BLaER1 treated with 17β-estradiol and CSF1 and Interleukin-3, amounts not matched to agents 10 nM and 100 nM (cell line): Measurements from ENCODE around the gene LPP.

ENCODE experiments used
- H3K27ac ChIP-seq, 11 experiments: shearing (Covaris generic); formaldehyde crosslinking; 2 replicates each; pipeline ENCODE4 v1.8.1; 2022
- H3K27me3 ChIP-seq, 11 experiments: shearing (Covaris generic); formaldehyde crosslinking; 2 replicates each; pipeline ENCODE4 v1.8.1; 2022
- H3K36me3 ChIP-seq, 11 experiments: shearing (Covaris generic); formaldehyde crosslinking; 2 replicates each; pipeline ENCODE4 v1.8.1; 2022
- H3K4me1 ChIP-seq, 10 experiments: shearing (Covaris generic); formaldehyde crosslinking; 2 replicates each; pipeline ENCODE4 v1.8.1; 2022
- H3K4me2 ChIP-seq, 11 experiments: shearing (Covaris generic); formaldehyde crosslinking; 2 replicates each; pipeline ENCODE4 v1.8.1; 2022
- H3K4me3 ChIP-seq, 10 experiments: shearing (Covaris generic); formaldehyde crosslinking; 2 replicates each; pipeline ENCODE4 v1.8.1; 2022
- H3K9ac ChIP-seq, 11 experiments: shearing (Covaris generic); formaldehyde crosslinking; 2 replicates each; pipeline ENCODE4 v1.8.1; 2022
- H3K9me3 ChIP-seq, 11 experiments: shearing (Covaris generic); formaldehyde crosslinking; replicated peaks in 1 of 11; 2 replicates each; pipeline ENCODE4 v1.8.1; 2022
- H4K20me1 ChIP-seq, 11 experiments: shearing (Covaris generic); formaldehyde crosslinking; 2 replicates each; pipeline ENCODE4 v1.8.1; 2022
- Cebpa-rat ChIP-seq, 11 experiments: shearing (Covaris generic); IDR thresholded peaks; 2 replicates each; pipeline ENCODE4 v1.8.1; 2022

LPP gene

DNA sequence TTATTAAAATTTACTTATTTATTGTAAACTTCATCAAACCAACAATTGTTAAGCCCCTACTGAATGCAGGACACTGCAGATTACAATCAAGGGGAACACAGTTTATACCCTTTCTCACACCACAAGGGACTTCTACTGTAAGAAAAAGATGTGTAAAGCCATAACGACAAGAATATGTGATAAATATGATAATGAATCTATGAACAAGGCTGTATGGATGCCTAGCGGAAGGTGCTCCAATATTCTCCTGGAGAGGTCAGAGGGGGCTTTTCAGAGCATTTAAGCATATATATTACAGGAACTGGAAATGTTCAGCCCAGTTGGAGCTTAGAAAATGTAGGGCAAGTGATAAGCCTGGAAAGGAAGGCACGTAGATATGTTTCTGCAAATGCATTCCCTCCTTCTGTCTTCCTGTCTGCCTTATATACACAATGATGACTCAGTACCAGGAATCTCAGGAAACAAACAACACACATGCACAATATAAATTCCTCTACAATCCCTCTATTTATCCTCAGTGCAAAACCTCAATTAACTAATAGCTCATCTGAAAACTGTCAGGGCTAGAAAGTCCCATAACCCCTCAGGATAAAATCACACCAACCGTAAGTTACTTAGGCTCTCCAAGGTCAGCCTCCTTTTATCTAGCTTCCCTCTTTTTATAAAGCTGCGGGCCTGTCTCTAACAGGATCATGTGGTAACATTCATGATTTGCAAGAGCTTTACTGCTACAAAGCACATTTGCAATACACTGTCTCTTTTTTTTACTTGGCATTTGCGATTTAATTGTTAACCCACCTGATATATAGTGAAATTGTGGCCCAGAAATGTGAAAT is 393.1 kb downstream of the LPP start:
- Histone ChIP-seq H3K36me3 (peaks cover 0 to 31% (median 0%) of the 10 kb centered on the region in 11 experiments; a peak in 8 of 22 replicates), H4K20me1 (no peaks in the 10 kb centered on the region), H3K9ac (no peak overlapping the region), H3K27me3 (no peaks in the 10 kb centered on the region), H3K4me3 (no peak overlapping the region), H3K4me2 (peak overlapping the region in 3 of 11 experiments; percentile 12 to 69 (median 55); a peak in 4 of 22 replicates), H3K4me1 (peaks cover 0 to 25% (median 4%) of the 10 kb centered on the region in 10 experiments; a peak in 10 of 20 replicates), H3K9me3 (peaks cover 0 to 23% (median 0%) of the 10 kb centered on the region in 11 experiments; a peak in 6 of 22 replicates), H3K27ac (0 out of 22 replicates have a peak overlapping the region, but pooled peaks of 1 of the 11 experiments have one; percentile 3)
- no peak for TF ChIP-seq Cebpa-rat (IDR thresholded peaks at IDR 0.05)

DNA sequence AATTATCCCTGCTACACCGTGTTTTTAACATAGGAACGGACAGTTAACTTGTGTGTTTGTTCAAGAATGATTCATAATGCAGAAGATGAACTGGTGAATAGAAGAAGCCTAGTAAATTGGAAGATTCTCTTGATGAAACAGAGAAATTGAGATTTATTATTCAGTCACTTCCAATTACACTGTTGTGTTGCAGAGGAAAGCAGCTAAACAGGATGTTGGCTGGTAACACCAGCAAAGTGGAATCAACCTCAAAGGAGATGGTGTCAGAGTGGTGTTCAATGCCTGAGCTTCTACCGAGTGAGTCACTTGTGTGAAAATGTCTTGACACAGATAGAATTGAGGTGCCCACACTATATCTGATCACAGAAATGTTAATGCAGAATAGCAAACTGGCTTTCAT is 399.6 kb downstream of the LPP start:
- Histone ChIP-seq H4K20me1 (no peaks in the 10 kb centered on the region), H3K36me3 (peaks cover 0 to 9% (median 0%) of the 10 kb centered on the region in 11 experiments; a peak in 2 of 22 replicates), H3K4me2 (peak overlapping the region in 2 of 11 experiments; percentile 12 to 20; a peak in 1 of 22 replicates), H3K9ac (no peak overlapping the region), H3K4me1 (peaks cover 0 to 58% (median 7%) of the 10 kb centered on the region in 10 experiments; a peak in 14 of 20 replicates), H3K9me3 (peaks cover 0 to 14% (median 0%) of the 10 kb centered on the region in 11 experiments; a peak in 4 of 22 replicates), H3K4me3 (no peak overlapping the region), H3K27ac (no peak overlapping the region), H3K27me3 (no peaks in the 10 kb centered on the region)
- no peak for TF ChIP-seq Cebpa-rat (IDR thresholded peaks at IDR 0.05)

DNA sequence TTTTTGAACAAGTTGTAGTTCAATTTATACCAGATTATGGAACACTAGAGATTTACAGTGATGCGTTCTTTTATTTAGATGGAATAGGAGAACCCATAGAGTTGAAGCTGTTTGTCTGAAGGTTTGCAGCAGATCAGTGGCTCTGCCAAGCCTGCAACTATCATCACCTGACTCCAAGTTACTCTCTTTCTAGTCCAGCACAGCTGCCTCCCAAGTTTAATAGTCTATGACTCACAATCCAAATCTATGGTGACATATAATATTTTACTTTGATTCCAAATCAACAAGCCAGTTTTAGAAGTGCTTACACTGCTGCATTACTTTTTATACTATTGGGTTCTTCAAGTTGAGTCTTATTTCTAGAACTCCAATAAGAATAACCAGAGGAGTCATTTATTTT is 400.4 kb downstream of the LPP start:
- H4K20me1 ChIP-seq, result no peaks in the 10 kb centered on the region
- H3K4me3 ChIP-seq, result no peak overlapping the region
- peaks cover 0 to 63% (median 11%) of the 10 kb centered on the region in 10 experiments; a peak in 15 of 20 replicates for H3K4me1 ChIP-seq
- peak overlapping the region in 2 of 11 experiments; percentile 19 to 50; a peak in 3 of 22 replicates for H3K4me2 ChIP-seq
- no peak overlapping the region for H3K9ac ChIP-seq
- TF ChIP-seq Cebpa-rat (IDR thresholded peaks at IDR 0.05), result no peak
- H3K36me3 ChIP-seq, result peaks cover 0 to 8% (median 0%) of the 10 kb centered on the region in 11 experiments; a peak in 1 of 22 replicates
- peaks cover 0 to 14% (median 0%) of the 10 kb centered on the region in 11 experiments; a peak in 4 of 22 replicates for H3K9me3 ChIP-seq
- H3K27ac ChIP-seq, result no peak overlapping the region
- no peaks in the 10 kb centered on the region for H3K27me3 ChIP-seq

DNA sequence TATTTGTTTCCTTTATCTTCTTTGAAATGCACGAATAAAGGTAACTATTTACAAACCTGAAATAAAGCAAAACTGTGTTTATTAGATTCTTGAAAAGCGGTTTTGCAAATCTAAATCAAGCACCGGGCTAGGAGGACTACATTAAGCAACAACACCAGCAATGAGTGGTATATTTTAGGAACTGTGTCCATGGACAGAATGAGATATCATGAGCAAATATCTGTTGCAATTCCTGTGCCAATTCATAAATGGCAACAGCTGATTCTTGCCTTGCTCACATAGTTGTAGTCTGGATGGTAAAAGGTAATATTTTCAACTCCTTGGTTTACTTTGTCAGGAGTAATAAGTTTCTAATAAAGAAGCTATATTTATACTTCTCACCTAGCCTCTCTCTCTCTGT is 403.3 kb downstream of the LPP start:
- peak overlapping the region in 3 of 11 experiments; percentile 62 to 84 (median 75); a peak in 5 of 22 replicates for H3K4me2 ChIP-seq
- no peaks in the 10 kb centered on the region for H3K27me3 ChIP-seq
- H3K9ac ChIP-seq, result no peak overlapping the region
- peak overlapping the region in 3 of 11 experiments; percentile 53 to 77 (median 64); a peak in 5 of 22 replicates for H3K27ac ChIP-seq
- H4K20me1 ChIP-seq, result no peaks in the 10 kb centered on the region
- no peak overlapping the region for H3K4me3 ChIP-seq
- TF ChIP-seq Cebpa-rat (IDR thresholded peaks at IDR 0.05), result no peak
- H3K36me3 ChIP-seq, result no peaks in the 10 kb centered on the region; a peak in 1 of 22 replicates
- no peaks in the 10 kb centered on the region for H3K9me3 ChIP-seq
- H3K4me1 ChIP-seq, result peaks cover 0 to 90% (median 14%) of the 10 kb centered on the region in 10 experiments; a peak in 15 of 20 replicates

DNA sequence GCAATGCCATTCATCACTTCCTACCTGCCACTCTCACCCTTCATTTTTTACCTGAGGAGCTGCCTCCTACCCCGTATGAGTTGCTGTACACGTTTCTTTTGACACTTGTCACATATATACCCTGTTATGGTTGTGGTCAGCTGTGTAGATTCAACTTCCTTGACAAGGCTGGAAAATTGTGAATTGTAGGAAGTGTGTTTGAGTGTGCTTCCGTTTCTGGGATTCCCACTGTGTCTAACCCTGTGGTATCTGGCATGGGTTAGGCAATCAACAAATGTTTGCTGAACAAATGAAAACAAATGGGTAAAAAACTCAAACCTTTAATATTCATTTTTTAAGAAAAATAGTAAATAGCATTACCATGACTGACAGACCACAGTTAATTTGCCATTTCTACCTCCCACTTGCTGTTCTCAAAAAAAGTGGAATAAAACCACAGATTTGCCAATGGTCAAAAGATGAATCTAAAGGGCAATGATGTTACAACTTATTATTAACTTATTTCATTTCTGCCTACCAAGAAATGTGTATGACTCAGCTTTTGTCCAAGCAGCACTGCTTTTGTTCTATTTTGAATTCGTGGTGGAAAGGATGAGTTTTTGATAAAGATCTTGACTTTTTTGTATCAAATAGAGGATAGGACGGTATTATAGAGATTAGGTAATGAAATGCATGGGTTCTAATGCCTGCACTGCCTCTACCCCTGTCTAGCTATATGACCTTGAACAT is 404.6 kb downstream of the LPP start:
- H3K9ac ChIP-seq, result peak overlapping the region in 2 of 11 experiments; percentile 31 to 43; a peak in 2 of 22 replicates
- H3K27me3 ChIP-seq, result no peaks in the 10 kb centered on the region
- peak overlapping the region in 9 of 11 experiments; percentile 0 to 84 (median 45); a peak in 13 of 22 replicates for H3K4me2 ChIP-seq
- H4K20me1 ChIP-seq, result no peaks in the 10 kb centered on the region
- H3K4me3 ChIP-seq, result no peak overlapping the region
- TF ChIP-seq Cebpa-rat (IDR thresholded peaks at IDR 0.05), result no peak
- H3K4me1 ChIP-seq, result peaks cover 0 to 98% (median 15%) of the 10 kb centered on the region in 10 experiments; a peak in 15 of 20 replicates
- no peaks in the 10 kb centered on the region; a peak in 1 of 22 replicates for H3K36me3 ChIP-seq
- peak overlapping the region in 5 of 11 experiments; percentile 1 to 77 (median 63); a peak in 9 of 22 replicates for H3K27ac ChIP-seq
- H3K9me3 ChIP-seq, result no peaks in the 10 kb centered on the region

DNA sequence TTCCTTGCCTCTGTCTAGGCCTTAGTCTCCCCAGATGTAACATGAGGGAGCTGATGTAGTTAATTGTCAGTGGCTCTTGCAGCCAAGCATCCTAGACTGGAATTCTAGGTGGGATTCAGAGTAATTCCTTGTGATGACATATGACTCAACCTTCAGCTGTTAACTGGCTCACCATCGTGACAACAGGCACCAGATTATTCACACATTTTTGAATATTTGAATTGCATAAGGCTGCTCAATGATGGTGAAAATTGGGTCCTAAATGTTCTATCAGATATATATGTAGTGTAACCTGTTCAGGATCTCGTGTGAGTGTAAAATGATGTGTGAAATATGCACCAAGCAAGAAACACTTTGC is 405.1 kb downstream of the LPP start:
- Histone ChIP-seq H3K9me3 (no peaks in the 10 kb centered on the region), H3K27me3 (no peaks in the 10 kb centered on the region), H3K36me3 (no peaks in the 10 kb centered on the region; a peak in 1 of 22 replicates), H3K4me3 (no peak overlapping the region), H3K4me1 (peaks cover 0 to 98% (median 15%) of the 10 kb centered on the region in 10 experiments; a peak in 15 of 20 replicates), H3K9ac (peak overlapping the region in 2 of 11 experiments; percentile 31 to 43; a peak in 2 of 22 replicates), H3K27ac (peak overlapping the region in 5 of 11 experiments; percentile 1 to 77 (median 63); a peak in 9 of 22 replicates), H3K4me2 (peak overlapping the region in 6 of 11 experiments; percentile 45 to 84 (median 56); a peak in 9 of 22 replicates), H4K20me1 (no peaks in the 10 kb centered on the region)
- no peak for TF ChIP-seq Cebpa-rat (IDR thresholded peaks at IDR 0.05)

DNA sequence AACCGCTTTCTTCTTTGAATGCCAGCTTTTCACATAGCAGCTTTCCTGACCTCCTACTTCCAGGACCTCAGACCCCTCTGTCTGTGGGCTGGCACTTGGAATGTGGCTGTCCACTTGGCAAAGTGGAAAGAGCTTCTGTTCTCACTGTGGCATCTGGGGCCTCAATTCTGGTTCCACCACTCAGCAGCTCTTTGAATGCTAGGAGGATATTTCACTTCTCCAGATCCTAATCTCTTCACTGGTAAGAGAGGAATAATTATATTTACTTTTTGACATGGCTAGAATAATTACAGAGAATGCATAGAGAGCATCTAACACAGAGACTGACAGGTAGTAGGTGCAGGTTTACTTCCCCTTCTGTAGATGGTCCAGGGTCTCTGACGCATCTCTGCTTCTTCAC is 405.9 kb downstream of the LPP start:
- H3K9me3 ChIP-seq, result no peaks in the 10 kb centered on the region
- H3K4me1 ChIP-seq, result peaks cover 0 to 98% (median 15%) of the 10 kb centered on the region in 10 experiments; a peak in 15 of 20 replicates
- H3K27me3 ChIP-seq, result no peaks in the 10 kb centered on the region
- no peaks in the 10 kb centered on the region for H4K20me1 ChIP-seq
- no peak overlapping the region for H3K9ac ChIP-seq
- H3K36me3 ChIP-seq, result no peaks in the 10 kb centered on the region; a peak in 1 of 22 replicates
- TF ChIP-seq Cebpa-rat (IDR thresholded peaks at IDR 0.05), result no peak
- no peak overlapping the region for H3K4me3 ChIP-seq
- H3K4me2 ChIP-seq, result peak overlapping the region in 2 of 11 experiments; percentile 47 to 75; a peak in 4 of 22 replicates
- peak overlapping the region in 2 of 11 experiments; percentile 64 to 77; a peak in 2 of 22 replicates for H3K27ac ChIP-seq

DNA sequence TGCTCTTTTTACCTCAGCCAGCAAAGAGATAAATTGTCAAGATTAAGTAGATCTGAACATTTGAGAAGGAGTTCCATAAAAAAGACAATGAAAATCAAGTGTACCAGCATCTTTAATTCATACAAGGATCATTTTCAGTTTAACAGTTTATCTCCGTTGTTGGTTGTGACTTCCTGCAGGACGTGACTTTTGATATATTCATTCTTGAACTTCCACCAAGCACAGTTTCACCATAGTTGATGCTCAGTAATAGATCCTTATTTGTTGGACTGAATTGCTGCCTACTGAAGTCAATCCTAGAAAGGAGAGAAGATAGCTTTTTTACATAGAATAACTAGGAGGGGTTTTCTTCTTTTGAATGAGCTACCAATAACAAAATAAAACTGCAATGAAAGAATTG is 408.2 kb downstream of the LPP start:
- no peaks in the 10 kb centered on the region for H4K20me1 ChIP-seq
- H3K27ac ChIP-seq, result peak overlapping the region in 4 of 11 experiments; percentile 16 to 49 (median 44); a peak in 7 of 22 replicates
- no peaks in the 10 kb centered on the region for H3K27me3 ChIP-seq
- TF ChIP-seq Cebpa-rat (IDR thresholded peaks at IDR 0.05), result no peak
- peak overlapping the region in 1 of 11 experiments; percentile 19; a peak in 1 of 22 replicates for H3K9ac ChIP-seq
- H3K4me1 ChIP-seq, result peaks cover 0 to 82% (median 15%) of the 10 kb centered on the region in 10 experiments; a peak in 15 of 20 replicates
- H3K4me2 ChIP-seq, result peak overlapping the region in 5 of 11 experiments; percentile 5 to 67 (median 56); a peak in 8 of 22 replicates
- no peak overlapping the region for H3K4me3 ChIP-seq
- H3K9me3 ChIP-seq, result no peaks in the 10 kb centered on the region
- no peaks in the 10 kb centered on the region; a peak in 1 of 22 replicates for H3K36me3 ChIP-seq
